Stimulated activated CD8-positive, alpha-beta memory T cell treated with anti-CD3 and anti-CD28 coated beads, Interleukin-12 subunit alpha, Interleukin-12 subunit beta, amount 100 ng/mL, for 24 hours (primary cell): ENCODE data around the gene C20orf204.

ENCODE experiments used
- DNase-seq: peaks from one replicate; pipeline ENCODE4 v3.0.0-alpha.2; 2020; ENCODE audit errors: extremely low read depth

The C20orf204 gene

GRCh38 chr20:64027981-64028685 lies 7.8 kb upstream of the C20orf204 start:
- DNase-seq: no peak

GRCh38 chr20:64029293-64030117 lies 6.5 kb upstream of the C20orf204 start:
- DNase-seq: no peak

GRCh38 chr20:64030371-64031134 lies 5.4 kb upstream of the C20orf204 start:
- no peak for DNase-seq

- DNase-seq: no peak
Observed at GRCh38 chr20:64031822-64032314, 4.1 kb upstream of the C20orf204 start.

- no peak for DNase-seq
Observed at GRCh38 chr20:64032706-64033624, 3.0 kb upstream of the C20orf204 start.

- DNase-seq: no peak
Observed at GRCh38 chr20:64033981-64034493, 1.9 kb upstream of the C20orf204 start.

GRCh38 chr20:64035066-64035932 lies 683 bp upstream of the C20orf204 start:
- DNase-seq: no peak

- DNase-seq: no peak
Observed at GRCh38 chr20:64036346-64037198, 590 bp downstream of the C20orf204 start.

- DNase-seq: no peak
Observed at GRCh38 chr20:64037199-64037497, 1.2 kb downstream of the C20orf204 start.

GRCh38 chr20:64037498-64038213 lies 1.7 kb downstream of the C20orf204 start:
- no peak for DNase-seq

- no peak for DNase-seq
Observed at GRCh38 chr20:64038224-64038564, 2.2 kb downstream of the C20orf204 start.

GRCh38 chr20:64038565-64039292 lies 2.7 kb downstream of the C20orf204 start:
- DNase-seq: peak; percentile 53

- DNase-seq: no peak
Observed at GRCh38 chr20:64039293-64040160, 3.5 kb downstream of the C20orf204 start.

- no peak for DNase-seq
Observed at GRCh38 chr20:64040231-64041039, 4.5 kb downstream of the C20orf204 start.

- no peak for DNase-seq
Observed at GRCh38 chr20:64041040-64041780, 5.2 kb downstream of the C20orf204 start.

GRCh38 chr20:64041781-64042053 lies 5.7 kb downstream of the C20orf204 start:
- no peak for DNase-seq
